ENCODE data around the gene ROMO1.
"Not testable (repeated sequence)": the region's sequence is repeated elsewhere in the genome, so short reads cannot be mapped to it uniquely, and the experiment has no call there.

ROMO1 gene

GRCh38 chr20:35665949-35666288 is 33.3 kb upstream of the ROMO1 start:
- ATAC-seq (no peak), DNase-seq (ENCODE audit: low spot score in 2 of 2) (no peak)
- Mint-ChIP-seq H3K27ac (no peak overlapping the region), H3K9me3 (no peaks in the 10 kb centered on the region), H3K4me3 (peak overlapping the region; percentile 95), H3K36me3 (peaks cover 43% of the 10 kb centered on the region), H3K4me1 (peaks cover 40% of the 10 kb centered on the region)

DNA sequence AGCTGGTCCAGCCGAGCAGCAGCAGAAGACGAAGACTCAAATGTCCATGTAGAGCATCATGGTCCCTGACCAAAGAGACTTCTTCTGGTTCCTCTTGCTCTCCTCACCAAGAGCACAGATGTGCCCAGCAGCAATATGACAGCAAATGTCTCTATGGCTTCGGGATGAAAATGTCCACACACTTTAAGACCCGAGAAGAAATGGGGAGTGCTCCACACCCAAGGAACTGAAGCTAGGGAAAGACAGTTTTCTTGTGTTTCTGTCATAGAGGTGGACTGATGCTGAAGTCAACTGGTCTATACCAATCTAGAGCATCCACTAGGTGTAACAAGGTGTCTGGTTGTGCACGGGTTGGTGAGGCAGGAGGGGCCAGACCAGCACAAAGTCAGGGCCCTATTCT is 30.0 kb upstream of the ROMO1 start:
- H3K4me3 Mint-ChIP-seq, result no peak overlapping the region
- H3K4me1 Mint-ChIP-seq, result peaks cover 8% of the 10 kb centered on the region
- no peak overlapping the region for H3K27ac Mint-ChIP-seq
- H3K9me3 Mint-ChIP-seq, result no peaks in the 10 kb centered on the region
- no peak for DNase-seq (ENCODE audit: low spot score in 2 of 2)
- no peak for ATAC-seq
- peaks cover 48% of the 10 kb centered on the region for H3K36me3 Mint-ChIP-seq

DNA sequence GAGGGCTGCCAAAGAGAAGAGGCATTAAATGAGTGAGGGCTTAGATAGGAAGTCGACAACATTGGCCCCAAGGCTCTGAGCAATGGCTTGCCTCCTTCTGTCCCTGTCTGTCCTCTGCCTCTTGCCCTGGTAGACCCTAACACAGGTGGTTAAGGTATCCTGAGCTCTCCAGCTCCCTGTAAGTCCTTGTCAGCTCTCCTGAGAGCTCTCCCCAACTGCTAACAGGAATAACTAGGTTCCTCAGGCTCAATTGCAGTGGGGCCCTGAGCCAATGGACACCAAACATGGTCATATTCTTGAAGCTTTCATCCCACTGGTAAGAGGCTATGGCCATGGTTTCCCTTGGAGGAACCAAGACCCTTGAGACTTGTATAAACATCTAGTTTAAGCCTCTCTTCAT is 29.5 kb upstream of the ROMO1 start:
- Mint-ChIP-seq H3K9me3 (no peaks in the 10 kb centered on the region), H3K36me3 (peaks cover 45% of the 10 kb centered on the region), H3K27ac (no peak overlapping the region), H3K4me1 (peaks cover 5% of the 10 kb centered on the region), H3K4me3 (no peak overlapping the region)
- DNase-seq (ENCODE audit: low spot score in 2 of 2), result no peak
- no peak for ATAC-seq

- DNase-seq (ENCODE audit: low spot score in 2 of 2), result no peak
- Mint-ChIP-seq H3K9me3 (no peaks in the 10 kb centered on the region), H3K4me1 (no peaks in the 10 kb centered on the region), H3K4me3 (no peak overlapping the region), H3K27ac (no peak overlapping the region), H3K36me3 (peaks cover 80% of the 10 kb centered on the region)
- ATAC-seq, result no peak
These were observed 25.3 kb upstream of the ROMO1 start for GRCh38 chr20:35673884-35674283.

DNA sequence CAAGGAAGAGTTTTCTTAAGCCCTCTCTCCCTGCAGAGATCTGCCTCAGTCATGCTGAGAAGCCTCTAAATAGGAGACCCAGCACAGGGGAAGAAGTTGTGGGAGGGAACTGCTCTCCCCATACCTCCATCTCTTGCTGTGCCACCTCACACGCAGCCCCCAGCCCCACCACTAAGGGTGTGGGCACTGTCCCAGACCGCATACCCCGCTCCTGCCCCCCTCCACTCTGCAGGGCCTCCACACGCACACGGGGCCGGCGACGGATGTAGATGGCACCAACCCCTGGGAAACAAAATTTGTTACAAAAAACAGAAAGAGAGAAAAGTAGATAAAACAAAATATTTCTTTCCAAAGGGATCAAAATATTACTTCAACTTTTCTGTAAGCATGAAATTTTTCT is 24.3 kb upstream of the ROMO1 start:
- Mint-ChIP-seq H3K9me3 (no peaks in the 10 kb centered on the region), H3K36me3 (peaks cover 90% of the 10 kb centered on the region), H3K4me1 (no peaks in the 10 kb centered on the region), H3K27ac (no peak overlapping the region), H3K4me3 (no peak overlapping the region)
- DNase-seq (ENCODE audit: low spot score in 2 of 2) (no peak), ATAC-seq (no peak)

- Mint-ChIP-seq H3K4me3 (no peak overlapping the region), H3K27ac (no peak overlapping the region), H3K9me3 (no peaks in the 10 kb centered on the region), H3K36me3 (peaks cover 69% of the 10 kb centered on the region), H3K4me1 (no peaks in the 10 kb centered on the region)
- ATAC-seq (no peak), DNase-seq (ENCODE audit: low spot score in 2 of 2) (no peak)
These were observed 18.6 kb upstream of the ROMO1 start for GRCh38 chr20:35680452-35681183.

- no peak for ATAC-seq
- H3K9me3 Mint-ChIP-seq, result no peaks in the 10 kb centered on the region
- no peak overlapping the region for H3K27ac Mint-ChIP-seq
- peaks cover 63% of the 10 kb centered on the region for H3K36me3 Mint-ChIP-seq
- no peak overlapping the region for H3K4me3 Mint-ChIP-seq
- H3K4me1 Mint-ChIP-seq, result no peaks in the 10 kb centered on the region
- no peak for DNase-seq (ENCODE audit: low spot score in 2 of 2)
These were observed 17.2 kb upstream of the ROMO1 start for GRCh38 chr20:35681960-35682359.

- ATAC-seq; DNase-seq (ENCODE audit: low spot score in 2 of 2); H3K4me3 Mint-ChIP-seq; H3K4me1 Mint-ChIP-seq; H3K9me3 Mint-ChIP-seq; H3K27ac Mint-ChIP-seq: not testable (repeated sequence)
- H3K36me3 Mint-ChIP-seq, result peaks cover 69% of the 10 kb centered on the region
These were observed 13.8 kb upstream of the ROMO1 start for GRCh38 chr20:35685368-35685767.

DNA sequence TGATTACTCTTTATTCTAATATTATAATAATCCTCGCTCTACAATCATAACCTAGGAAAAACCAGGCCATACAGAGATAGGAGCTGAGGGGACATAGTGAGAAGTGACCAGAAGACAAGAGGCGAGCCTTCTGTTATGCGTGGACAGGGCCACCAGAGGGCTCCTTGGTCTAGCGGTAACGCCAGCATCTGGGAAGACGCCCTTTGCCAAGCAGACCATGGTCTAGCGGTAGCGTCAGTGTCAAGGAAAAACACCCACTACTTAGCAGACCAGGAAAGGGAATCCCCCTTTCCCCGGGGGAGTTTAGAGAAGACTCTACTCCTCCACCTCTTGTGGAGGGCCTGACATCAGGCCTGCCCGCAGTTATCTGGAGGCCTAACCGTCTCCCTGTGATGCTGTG is 12.3 kb upstream of the ROMO1 start:
- ATAC-seq; DNase-seq (ENCODE audit: low spot score in 2 of 2); H3K4me1 Mint-ChIP-seq; H3K4me3 Mint-ChIP-seq; H3K27ac Mint-ChIP-seq; H3K9me3 Mint-ChIP-seq: not testable (repeated sequence)
- peaks cover 83% of the 10 kb centered on the region for H3K36me3 Mint-ChIP-seq

GRCh38 chr20:35690265-35690664 is 8.9 kb upstream of the ROMO1 start:
- no peak overlapping the region for H3K4me3 Mint-ChIP-seq
- H3K4me1 Mint-ChIP-seq, result no peaks in the 10 kb centered on the region
- no peak for ATAC-seq
- H3K36me3 Mint-ChIP-seq, result peaks cover 90% of the 10 kb centered on the region
- no peak for DNase-seq (ENCODE audit: low spot score in 2 of 2)
- H3K9me3 Mint-ChIP-seq, result no peaks in the 10 kb centered on the region
- no peak overlapping the region for H3K27ac Mint-ChIP-seq

GRCh38 chr20:35695245-35695749 is 3.9 kb upstream of the ROMO1 start:
- Mint-ChIP-seq H3K36me3 (peaks cover 73% of the 10 kb centered on the region), H3K27ac (no peak overlapping the region), H3K4me1 (peaks cover 22% of the 10 kb centered on the region), H3K4me3 (no peak overlapping the region), H3K9me3 (no peaks in the 10 kb centered on the region)
- ATAC-seq, result no peak
- DNase-seq (ENCODE audit: low spot score in 2 of 2), result no peak

DNA sequence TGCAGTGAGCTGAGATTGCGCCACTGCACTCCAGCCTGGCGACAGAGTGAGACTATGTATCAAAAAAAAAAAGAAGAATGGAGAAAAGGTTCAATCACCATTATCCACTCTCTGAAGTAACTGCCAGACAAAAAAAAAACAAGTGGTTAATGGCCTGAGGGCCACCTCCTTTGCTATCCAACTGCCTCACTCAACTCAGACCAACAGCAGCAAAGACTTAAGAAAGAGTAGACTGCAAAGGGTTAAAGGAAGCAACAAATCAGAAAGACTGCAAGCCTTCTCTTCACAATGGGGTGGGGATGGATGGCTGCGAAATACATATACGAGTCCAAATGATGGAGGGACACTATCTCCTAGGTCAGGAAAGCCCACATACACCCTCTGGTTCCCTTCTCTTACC is 3.2 kb upstream of the ROMO1 start:
- Mint-ChIP-seq H3K4me1 (peaks cover 29% of the 10 kb centered on the region), H3K9me3 (no peaks in the 10 kb centered on the region), H3K4me3 (no peak overlapping the region), H3K27ac (no peak overlapping the region), H3K36me3 (peaks cover 73% of the 10 kb centered on the region)
- no peak for DNase-seq (ENCODE audit: low spot score in 2 of 2)
- no peak for ATAC-seq

GRCh38 chr20:35697696-35698297 is 1.4 kb upstream of the ROMO1 start:
- Mint-ChIP-seq H3K4me1 (peaks cover 30% of the 10 kb centered on the region), H3K27ac (peak overlapping the region; percentile 98), H3K4me3 (peak overlapping the region; percentile 96), H3K9me3 (no peaks in the 10 kb centered on the region), H3K36me3 (peaks cover 75% of the 10 kb centered on the region)
- no peak for DNase-seq (ENCODE audit: low spot score in 2 of 2)
- no peak for ATAC-seq

DNA sequence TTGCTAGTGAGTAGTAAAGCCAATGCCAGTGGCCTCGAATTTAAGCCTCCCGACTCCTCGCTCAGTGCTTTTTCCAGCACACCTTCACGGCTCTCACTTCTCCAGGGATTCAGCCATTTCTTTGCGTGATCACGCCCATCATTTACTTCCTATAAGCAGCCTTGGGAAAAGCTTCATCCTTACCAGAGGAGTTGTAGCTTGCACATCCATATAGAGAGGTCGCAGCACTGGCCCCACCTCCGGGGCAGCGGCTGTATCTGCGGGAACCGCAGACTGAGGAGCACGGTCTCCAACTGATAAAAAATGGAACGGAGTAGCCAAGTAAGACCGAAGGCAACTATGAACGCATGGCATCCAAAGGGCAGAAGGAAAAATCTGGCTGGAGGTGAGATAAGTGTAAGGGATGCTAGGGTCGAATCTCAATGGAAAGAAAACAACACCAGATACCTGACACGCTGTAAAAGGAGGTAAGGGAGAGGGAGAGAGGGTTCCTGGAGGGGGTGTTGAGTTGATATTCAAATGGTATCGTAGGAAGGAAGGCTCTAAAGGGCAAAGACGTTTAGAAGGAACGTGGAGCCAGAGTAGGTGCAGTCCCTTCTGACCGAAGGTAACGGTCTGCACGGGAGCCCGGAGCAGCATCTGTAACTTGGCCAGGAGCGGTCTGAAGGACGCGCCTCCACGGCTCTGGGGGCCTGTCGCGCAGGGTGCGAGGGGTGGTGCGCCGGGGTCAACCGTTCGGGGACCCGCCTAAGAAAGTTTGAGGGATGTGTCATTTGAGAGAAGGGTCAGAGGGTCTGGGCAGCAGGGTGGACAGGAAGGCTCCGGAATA is 693 bp upstream of the ROMO1 start:
- peak; percentile 56 for ATAC-seq
- H3K4me3 Mint-ChIP-seq, result peak overlapping the region; percentile 96
- peak overlapping the region; percentile 98 for H3K27ac Mint-ChIP-seq
- H3K36me3 Mint-ChIP-seq, result peaks cover 75% of the 10 kb centered on the region
- H3K4me1 Mint-ChIP-seq, result peaks cover 30% of the 10 kb centered on the region
- no peaks in the 10 kb centered on the region for H3K9me3 Mint-ChIP-seq
- no peak for DNase-seq (ENCODE audit: low spot score in 2 of 2)

GRCh38 chr20:35699957-35700624 is 886 bp downstream of the ROMO1 start:
- Mint-ChIP-seq H3K4me1 (peaks cover 30% of the 10 kb centered on the region), H3K27ac (peak overlapping the region; percentile 98), H3K9me3 (no peaks in the 10 kb centered on the region), H3K36me3 (peaks cover 75% of the 10 kb centered on the region), H3K4me3 (peak overlapping the region; percentile 96)
- DNase-seq (ENCODE audit: low spot score in 2 of 2) (no peak), ATAC-seq (no peak)

All from stimulated activated effector memory CD8-positive, alpha-beta T cell treated with anti-CD3 and anti-CD28 coated beads, Interleukin-12 subunit alpha, Interleukin-12 subunit beta, amount 100 ng/mL, for 72 hours (primary cell).